ENCODE results near the gene OGN. TPM values are rescaled to one million over a fixed set of nuclear protein-coding genes. Genes with fewer than 3 reads are reported as not detected.

Gene OGN
- total and polyA plus RNA-seq, 2 donors from 2014 or later = 2.0 to 3.8 TPM

GRCh38 chr9:92440751-92441046, 36.3 kb upstream of the OGN start:
- DNase-seq (no peak), FAIRE-seq (no peak)
- H3K9me3 ChIP-seq (ENCODE audit: control insufficient read depth in 2 of 3, insufficient read depth in 1 of 3, low read length in 3 of 3) = no peaks in the 10 kb centered on the region
- TF ChIP-seq CTCF (IDR thresholded peaks at IDR 0.05; ENCODE audit: borderline replicate concordance, extremely low read depth, insufficient read depth) = no peak
- no peak overlapping the region for H3K27ac ChIP-seq (ENCODE audit: low read depth in 2 of 2, low read length in 2 of 2)
- intact Hi-C loops (cut with DNase I) = no loop called here
- no peak overlapping the region for H3K4me3 ChIP-seq (ENCODE audit: low read length in 3 of 3)
- H3K4me1 ChIP-seq (ENCODE audit: control insufficient read depth in 2 of 3, insufficient read depth in 2 of 3, low read depth in 1 of 3, low read length in 3 of 3) = no peaks in the 10 kb centered on the region
- H3K36me3 ChIP-seq (ENCODE audit: control insufficient read depth in 2 of 3, insufficient read depth in 3 of 3, low read length in 3 of 3) = no peaks in the 10 kb centered on the region
- no peak overlapping the region for H3K9ac ChIP-seq (ENCODE audit: low read length in 3 of 3)
- no peaks in the 10 kb centered on the region for H3K27me3 ChIP-seq (ENCODE audit: control insufficient read depth, insufficient read depth, low read length)

- intact Hi-C loops (cut with DNase I) = no loop called here
- Histone ChIP-seq H3K36me3 (ENCODE audit: control insufficient read depth in 2 of 3, insufficient read depth in 3 of 3, low read length in 3 of 3) (no peaks in the 10 kb centered on the region), H3K9me3 (ENCODE audit: control insufficient read depth in 2 of 3, insufficient read depth in 1 of 3, low read length in 3 of 3) (no peaks in the 10 kb centered on the region), H3K4me1 (ENCODE audit: control insufficient read depth in 2 of 3, insufficient read depth in 2 of 3, low read depth in 1 of 3, low read length in 3 of 3) (no peaks in the 10 kb centered on the region), H3K27me3 (ENCODE audit: control insufficient read depth, insufficient read depth, low read length) (no peaks in the 10 kb centered on the region), H3K4me3 (ENCODE audit: low read length in 3 of 3) (no peak overlapping the region), H3K9ac (ENCODE audit: low read length in 3 of 3) (no peak overlapping the region), H3K27ac (ENCODE audit: low read depth in 2 of 2, low read length in 2 of 2) (no peak overlapping the region)
- no peak for TF ChIP-seq CTCF (IDR thresholded peaks at IDR 0.05; ENCODE audit: borderline replicate concordance, extremely low read depth, insufficient read depth)
- FAIRE-seq (no peak), DNase-seq (no peak)
Measured at GRCh38 chr9:92439921-92440750, 35.8 kb upstream of the OGN start.

GRCh38 chr9:92438900-92439526, 34.6 kb upstream of the OGN start:
- intact Hi-C loops (cut with DNase I) = no loop called here
- no peaks in the 10 kb centered on the region for H3K36me3 ChIP-seq (ENCODE audit: control insufficient read depth in 2 of 3, insufficient read depth in 3 of 3, low read length in 3 of 3)
- TF ChIP-seq CTCF (IDR thresholded peaks at IDR 0.05; ENCODE audit: borderline replicate concordance, extremely low read depth, insufficient read depth) = no peak
- H3K4me3 ChIP-seq (ENCODE audit: low read length in 3 of 3) = no peak overlapping the region
- no peak overlapping the region for H3K9ac ChIP-seq (ENCODE audit: low read length in 3 of 3)
- H3K4me1 ChIP-seq (ENCODE audit: control insufficient read depth in 2 of 3, insufficient read depth in 2 of 3, low read depth in 1 of 3, low read length in 3 of 3) = no peaks in the 10 kb centered on the region
- no peaks in the 10 kb centered on the region for H3K27me3 ChIP-seq (ENCODE audit: control insufficient read depth, insufficient read depth, low read length)
- DNase-seq (peak in 1 of 5 donors; percentile 35), FAIRE-seq (peak; percentile 85)
- no peaks in the 10 kb centered on the region for H3K9me3 ChIP-seq (ENCODE audit: control insufficient read depth in 2 of 3, insufficient read depth in 1 of 3, low read length in 3 of 3)
- H3K27ac ChIP-seq (ENCODE audit: low read depth in 2 of 2, low read length in 2 of 2) = no peak overlapping the region

Data from kidney (tissue), 14 donors.